ENCODE results near the gene TMTC4. TPM values are rescaled to one million over a fixed set of nuclear protein-coding genes. Genes with fewer than 3 reads are reported as not detected.

The TMTC4 gene
- total and polyA plus RNA-seq, 10 of the 15 experiments (the other 5 are each of a cell fraction or from before 2014, with no cell fraction given): 3.3 to 24.6 (median 14.5) TPM

DNA sequence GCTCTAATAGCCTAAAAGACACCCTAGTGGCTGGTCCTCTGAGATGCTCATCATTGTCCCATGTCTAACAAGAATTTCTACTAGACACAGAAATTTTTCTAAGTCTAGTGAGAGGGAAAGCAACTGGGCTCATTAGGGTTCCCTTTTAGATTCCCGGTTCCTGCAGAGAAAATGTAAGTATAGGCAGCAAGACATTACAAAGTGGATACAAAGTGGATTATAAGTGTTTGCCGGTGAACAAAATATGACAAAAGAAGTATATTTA is 20.8 kb upstream of the TMTC4 start:
- SMC1A ChIA-PET (ENCODE audit: uncharacterized antibody, unreplicated experiment): no interaction called here
- CTCF ChIA-PET: no interaction called here

DNA sequence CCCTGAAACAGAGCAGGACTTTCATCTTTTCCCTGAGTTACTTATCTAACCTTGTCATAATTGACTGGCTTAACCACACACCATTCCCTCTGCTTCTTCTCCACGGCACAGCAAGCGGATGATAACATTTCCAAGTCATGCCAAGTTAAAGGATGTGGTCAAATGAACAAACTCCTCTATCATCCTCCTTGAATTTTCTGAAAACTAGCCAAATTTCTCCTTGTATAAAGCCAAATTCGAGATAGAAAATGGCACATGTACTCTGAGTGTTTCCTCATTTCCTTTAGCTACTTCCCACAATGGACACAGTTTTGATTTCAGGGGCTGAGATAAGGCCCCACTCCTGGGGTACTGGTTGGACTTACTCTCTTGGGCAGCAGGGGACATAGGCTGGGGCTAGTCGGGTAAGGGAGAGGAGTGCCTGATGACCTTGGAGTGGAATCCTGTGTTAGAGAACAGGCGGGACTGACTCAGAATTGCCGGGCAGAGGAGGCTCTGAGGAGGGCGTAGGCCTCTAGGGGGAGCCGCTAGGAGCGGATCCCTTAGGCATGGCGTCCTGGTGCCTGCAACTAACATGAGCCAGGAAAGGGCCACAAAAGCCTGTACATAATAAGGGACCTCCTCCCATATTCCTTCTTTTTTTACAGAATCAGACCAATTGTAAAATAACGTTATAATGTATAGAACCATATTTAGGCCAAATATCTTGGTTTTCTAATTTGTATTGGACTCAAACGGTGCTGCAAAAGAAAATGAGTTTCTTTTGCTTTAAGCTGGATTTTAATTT is 20.3 kb upstream of the TMTC4 start:
- Histone ChIP-seq H3K9ac (ENCODE audit: control insufficient read depth, insufficient read depth, low read length) (no peak overlapping the region), H4K20me1 (ENCODE audit: control insufficient read depth, insufficient read depth) (no peaks in the 10 kb centered on the region), H3K27ac (ENCODE audit: control insufficient read depth, insufficient read depth) (no peak overlapping the region), H3K27me3 (replicated peaks in 1 of 2; ENCODE audit: control insufficient read depth in 2 of 2, insufficient read depth in 2 of 2, low read length in 1 of 2) (no peaks in the 10 kb centered on the region), H2AFZ (ENCODE audit: control insufficient read depth, low read depth, low read length) (no peak overlapping the region), H3K4me2 (ENCODE audit: control insufficient read depth, insufficient read depth) (no peak overlapping the region), H3K4me1 (ENCODE audit: control insufficient read depth, insufficient read depth, low read length) (no peaks in the 10 kb centered on the region), H3K79me2 (ENCODE audit: control insufficient read depth, insufficient read depth, low read length) (no peaks in the 10 kb centered on the region), H3K4me3 (no peak overlapping the region), H3K36me3 (ENCODE audit: control insufficient read depth in 2 of 2, insufficient read depth in 2 of 2, low read length in 1 of 2) (no peaks in the 10 kb centered on the region), H3K9me3 (replicated peaks; ENCODE audit: control insufficient read depth, insufficient read depth, low read length) (no peaks in the 10 kb centered on the region; the same call in 2 of the 3 replicates)
- 49% methylated on average over 12 of the region's 12 CpGs for WGBS (ENCODE audit: insufficient coverage, insufficient replicate concordance, low lambda C conversion rate, missing lambda C conversion rate)
- TF ChIP-seq, protein P1, sequence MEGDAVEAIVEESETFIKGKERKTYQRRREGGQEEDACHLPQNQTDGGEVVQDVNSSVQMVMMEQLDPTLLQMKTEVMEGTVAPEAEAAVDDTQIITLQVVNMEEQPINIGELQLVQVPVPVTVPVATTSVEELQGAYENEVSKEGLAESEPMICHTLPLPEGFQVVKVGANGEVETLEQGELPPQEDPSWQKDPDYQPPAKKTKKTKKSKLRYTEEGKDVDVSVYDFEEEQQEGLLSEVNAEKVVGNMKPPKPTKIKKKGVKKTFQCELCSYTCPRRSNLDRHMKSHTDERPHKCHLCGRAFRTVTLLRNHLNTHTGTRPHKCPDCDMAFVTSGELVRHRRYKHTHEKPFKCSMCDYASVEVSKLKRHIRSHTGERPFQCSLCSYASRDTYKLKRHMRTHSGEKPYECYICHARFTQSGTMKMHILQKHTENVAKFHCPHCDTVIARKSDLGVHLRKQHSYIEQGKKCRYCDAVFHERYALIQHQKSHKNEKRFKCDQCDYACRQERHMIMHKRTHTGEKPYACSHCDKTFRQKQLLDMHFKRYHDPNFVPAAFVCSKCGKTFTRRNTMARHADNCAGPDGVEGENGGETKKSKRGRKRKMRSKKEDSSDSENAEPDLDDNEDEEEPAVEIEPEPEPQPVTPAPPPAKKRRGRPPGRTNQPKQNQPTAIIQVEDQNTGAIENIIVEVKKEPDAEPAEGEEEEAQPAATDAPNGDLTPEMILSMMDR (IDR thresholded peaks at IDR 0.05 in 2 of 3, conservative IDR thresholded peaks at IDR 0.05 in 1 of 3; ENCODE audit: control insufficient read depth in 2 of 3, extremely low read depth in 1 of 3, insufficient read depth in 1 of 3, low read depth in 3 of 3, low read length in 3 of 3): peak in 2 of 3 experiments; percentile 25 to 35; a peak in 3 of 6 replicates
- TF ChIP-seq ESRRA (IDR thresholded peaks at IDR 0.05; ENCODE audit: low read length): no peak
- ATAC-seq: peak; percentile 68
- ChIA-PET SMC1A (ENCODE audit: uncharacterized antibody, unreplicated experiment) (no interaction called here), POLR2A (no interaction called here), CTCF (interaction anchor here (0.6 kb wide), 1 partner anchor 1758 kb away, joined by 3 read pairs; no protein-coding TSS in a partner anchor), RAD21 (ENCODE audit: unreplicated experiment) (no interaction called here)
- no peak for DNase-seq (ENCODE audit: low read depth, low spot score)
- intact Hi-C loops (cut with micrococcal nuclease; ENCODE audit: unreplicated experiment): no loop called here
- in situ Hi-C loops (cut with MboI): no loop called here
- no peak for FAIRE-seq
- no TSS peak for BruUV-seq (replicated peaks)

More for the DNA sequence above, 20.8 kb upstream of the TMTC4 start:
- ChIA-PET POLR2A (no interaction called here), RAD21 (ENCODE audit: unreplicated experiment) (no interaction called here)
- Histone ChIP-seq H3K79me2 (ENCODE audit: control insufficient read depth, insufficient read depth, low read length) (no peaks in the 10 kb centered on the region), H4K20me1 (ENCODE audit: control insufficient read depth, insufficient read depth) (no peaks in the 10 kb centered on the region), H3K9me3 (replicated peaks; ENCODE audit: control insufficient read depth, insufficient read depth, low read length) (no peaks in the 10 kb centered on the region; the same call in 2 of the 3 replicates), H2AFZ (ENCODE audit: control insufficient read depth, low read depth, low read length) (no peak overlapping the region), H3K27ac (ENCODE audit: control insufficient read depth, insufficient read depth) (no peak overlapping the region), H3K9ac (ENCODE audit: control insufficient read depth, insufficient read depth, low read length) (no peak overlapping the region), H3K4me1 (ENCODE audit: control insufficient read depth, insufficient read depth, low read length) (no peaks in the 10 kb centered on the region), H3K36me3 (ENCODE audit: control insufficient read depth in 2 of 2, insufficient read depth in 2 of 2, low read length in 1 of 2) (no peaks in the 10 kb centered on the region), H3K4me2 (ENCODE audit: control insufficient read depth, insufficient read depth) (no peak overlapping the region), H3K27me3 (replicated peaks in 1 of 2; ENCODE audit: control insufficient read depth in 2 of 2, insufficient read depth in 2 of 2, low read length in 1 of 2) (no peaks in the 10 kb centered on the region), H3K4me3 (no peak overlapping the region)
- TF ChIP-seq ZZZ3 (IDR thresholded peaks at IDR 0.05; ENCODE audit: control insufficient read depth, insufficient read length, low read depth) (no peak), ETV6 (conservative IDR thresholded peaks at IDR 0.05 in 1 of 2, IDR thresholded peaks at IDR 0.05 in 1 of 2; ENCODE audit: borderline replicate concordance in 1 of 2, low read depth in 1 of 2) (no peak), SUPT20H (IDR thresholded peaks at IDR 0.05; ENCODE audit: borderline replicate concordance, control insufficient read depth, low read depth, low read length) (no peak), TARDBP (IDR thresholded peaks at IDR 0.05; ENCODE audit: borderline replicate concordance) (no peak), RCOR1 (conservative IDR thresholded peaks at IDR 0.05; ENCODE audit: low read depth, low read length) (no peak), MXI1 (IDR thresholded peaks at IDR 0.05; ENCODE audit: low read depth, low read length) (no peak), HDAC2 (IDR thresholded peaks at IDR 0.05) (no peak), RB1 (IDR thresholded peaks at IDR 0.05; ENCODE audit: borderline replicate concordance) (no peak), SMAD1 (IDR thresholded peaks at IDR 0.05; ENCODE audit: low read depth, partially characterized antibody) (no peak), BRCA1 (IDR thresholded peaks at IDR 0.05; ENCODE audit: low read depth, low read length) (no peak), SMC3 (IDR thresholded peaks at IDR 0.05; ENCODE audit: borderline replicate concordance, low read length) (no peak), ZSCAN29 (IDR thresholded peaks at IDR 0.05) (no peak), BHLHE40 (IDR thresholded peaks at IDR 0.05; ENCODE audit: borderline replicate concordance in 1 of 2, low read depth in 2 of 2, low read length in 1 of 2) (no peak), NBN (IDR thresholded peaks at IDR 0.05) (no peak), CEBPB (IDR thresholded peaks at IDR 0.05; ENCODE audit: borderline replicate concordance in 1 of 2, low read depth in 2 of 2, low read length in 2 of 2) (no peak)
- in situ Hi-C loops (cut with MboI): no loop called here
- WGBS (ENCODE audit: insufficient coverage, insufficient replicate concordance, low lambda C conversion rate, missing lambda C conversion rate): 71% methylated on average over 2 of the region's 2 CpGs
- no TSS peak for BruUV-seq (replicated peaks)
- ATAC-seq (no peak), DNase-seq (ENCODE audit: low read depth, low spot score) (no peak), FAIRE-seq (no peak)
- intact Hi-C loops (cut with micrococcal nuclease; ENCODE audit: unreplicated experiment): no loop called here
